SH-SY5Y (cell line): Measurements from ENCODE around the gene MGAT4C.

Experiments used
- GATA2 ChIP-seq: IDR thresholded peaks from 2 replicates; pipeline ENCODE4 v1.6.1; 2011; ENCODE audit warnings: mild to moderate bottlenecking, low read depth, low read length
- GATA3 ChIP-seq: IDR thresholded peaks from 2 replicates; pipeline ENCODE4 v1.6.1; 2011; ENCODE audit warnings: low read depth, mild to moderate bottlenecking, low read length, moderate library complexity

Gene MGAT4C

GRCh38 chr12:86256163-86256562 lies at the start of gene MGAT4C:
Gene MGAT4C, minus strand, starts transcription at chr12:86256391.
- TF ChIP-seq GATA3 (no peak), GATA2 (no peak)

- TF ChIP-seq GATA2 (no peak), GATA3 (no peak)
These were observed 37.6 kb upstream of the MGAT4C start for GRCh38 chr12:86293682-86294240.

DNA sequence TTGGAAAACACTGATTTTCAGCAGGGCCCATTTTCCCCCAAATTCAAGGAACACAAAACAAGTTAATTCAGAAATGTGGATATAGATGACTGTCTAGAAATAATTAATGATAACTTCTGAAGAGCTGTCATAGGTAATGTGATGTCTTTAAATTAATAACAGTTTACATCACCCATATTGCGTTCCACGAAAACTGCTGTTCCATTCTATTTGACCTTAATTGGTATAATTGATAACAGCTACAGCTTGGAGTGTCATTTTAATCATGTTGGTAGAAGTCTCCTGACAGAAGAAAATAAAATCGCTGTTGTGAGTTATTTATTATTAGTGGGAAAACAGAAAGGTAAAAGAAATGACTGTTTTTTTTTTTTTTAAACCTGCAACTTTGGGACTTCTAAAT lies 36.3 kb upstream of the MGAT4C start:
- no peak for TF ChIP-seq GATA3
- TF ChIP-seq GATA2: no peak

- TF ChIP-seq GATA3 (no peak), GATA2 (no peak)
These were observed 34.4 kb upstream of the MGAT4C start for GRCh38 chr12:86290615-86291014.

DNA sequence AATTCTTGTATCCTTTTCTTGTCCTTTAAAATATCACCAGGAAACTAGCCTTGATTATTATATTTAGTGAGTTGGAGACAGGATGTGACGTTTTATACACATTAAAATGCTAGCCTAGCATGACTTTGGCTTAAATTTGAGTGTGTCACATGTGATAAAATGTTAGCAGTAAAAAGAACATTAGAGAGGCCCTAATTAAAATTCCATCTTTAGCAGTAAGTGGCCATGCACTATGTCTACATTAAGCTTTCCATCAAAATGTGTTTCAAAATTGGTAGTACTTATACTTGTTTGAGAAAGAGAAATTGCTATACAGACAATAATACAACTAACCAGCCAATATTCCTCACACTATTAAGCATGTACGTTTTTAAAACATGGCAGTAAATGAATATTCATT lies 29.9 kb upstream of the MGAT4C start:
- no peak for TF ChIP-seq GATA3
- no peak for TF ChIP-seq GATA2

GRCh38 chr12:86283620-86284019 lies 27.4 kb upstream of the MGAT4C start:
- TF ChIP-seq GATA2 (no peak), GATA3 (no peak)

DNA sequence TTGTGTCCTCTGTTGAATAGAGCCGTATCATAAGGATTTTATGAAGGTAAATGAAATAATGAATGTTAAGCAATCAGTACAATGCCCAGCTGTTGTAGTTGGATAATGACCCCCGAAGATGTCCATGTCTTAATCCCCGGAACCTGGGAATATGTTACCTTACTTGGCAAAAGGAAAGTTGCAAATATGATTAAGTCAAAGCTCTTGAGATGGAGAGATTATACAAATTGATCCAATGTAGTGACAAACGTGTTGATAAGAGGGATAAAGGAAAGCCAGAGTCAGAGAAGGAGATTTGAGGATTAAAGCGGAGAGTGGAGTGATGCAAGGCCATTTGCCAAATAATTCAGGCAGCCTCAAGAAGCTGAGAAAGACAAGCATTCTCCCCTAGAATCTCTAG lies 19.2 kb upstream of the MGAT4C start:
- TF ChIP-seq GATA2 (no peak), GATA3 (no peak)

DNA sequence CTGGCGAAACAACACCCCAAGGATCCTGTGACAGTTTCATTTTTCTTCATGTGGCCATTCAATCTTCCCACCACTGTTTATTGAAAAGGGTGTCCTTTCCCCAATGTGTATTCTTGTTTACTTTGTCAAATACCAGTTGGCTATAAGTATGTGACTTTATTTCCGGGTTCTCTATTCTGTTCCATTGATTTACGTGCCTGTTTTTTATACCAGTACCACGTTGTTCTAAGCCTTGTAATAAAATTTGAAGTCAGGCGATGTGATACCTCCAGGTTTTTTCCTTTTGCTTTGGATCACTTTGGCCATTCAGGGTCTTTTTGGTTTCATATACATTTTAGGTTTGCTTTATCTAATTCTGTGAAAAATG lies 9.1 kb upstream of the MGAT4C start:
- no peak for TF ChIP-seq GATA3
- no peak for TF ChIP-seq GATA2

DNA sequence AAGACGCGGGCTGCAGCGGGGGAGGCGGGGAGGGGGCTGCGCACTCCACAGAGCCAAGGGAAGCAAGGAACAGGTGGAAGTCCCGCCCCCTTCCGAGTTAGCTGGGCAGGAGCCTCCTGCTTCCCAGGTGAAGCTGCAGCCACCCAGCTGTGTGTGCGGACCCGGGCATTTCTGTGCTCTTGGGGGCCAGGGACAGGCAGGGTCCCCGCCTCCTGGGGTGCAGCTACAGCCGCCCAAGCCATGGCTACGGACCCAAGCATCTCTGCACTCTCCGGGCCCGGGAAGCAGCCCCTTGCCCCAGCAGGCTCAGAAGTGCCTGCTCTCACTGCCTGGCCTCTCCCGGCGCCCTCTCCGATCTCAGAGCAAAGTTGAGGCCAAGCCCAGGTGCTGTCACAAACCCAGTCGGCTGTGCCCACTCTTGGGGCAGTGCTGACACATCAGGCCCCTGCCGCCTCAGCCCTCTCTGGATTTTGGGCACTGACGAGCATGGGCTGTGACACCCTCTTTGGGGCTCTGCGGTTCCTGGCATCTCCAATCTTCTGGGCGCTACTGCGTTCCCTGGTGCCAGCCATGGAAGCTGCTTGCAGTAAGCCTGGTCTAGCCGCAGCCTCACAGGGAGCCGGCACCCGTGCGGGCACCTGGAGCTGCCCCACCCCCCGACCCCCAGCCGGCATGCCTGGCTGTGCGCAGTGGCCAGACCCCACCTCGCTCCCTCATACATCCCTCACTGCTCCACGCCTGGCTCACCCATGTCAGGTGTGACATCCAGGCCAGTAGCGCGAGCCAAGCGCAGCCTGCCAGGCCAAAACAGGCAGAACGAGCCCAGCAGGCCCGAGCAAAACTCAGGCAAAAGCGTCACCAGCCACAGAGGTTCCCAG lies 8.5 kb upstream of the MGAT4C start:
- TF ChIP-seq GATA2 (no peak), GATA3 (no peak)

DNA sequence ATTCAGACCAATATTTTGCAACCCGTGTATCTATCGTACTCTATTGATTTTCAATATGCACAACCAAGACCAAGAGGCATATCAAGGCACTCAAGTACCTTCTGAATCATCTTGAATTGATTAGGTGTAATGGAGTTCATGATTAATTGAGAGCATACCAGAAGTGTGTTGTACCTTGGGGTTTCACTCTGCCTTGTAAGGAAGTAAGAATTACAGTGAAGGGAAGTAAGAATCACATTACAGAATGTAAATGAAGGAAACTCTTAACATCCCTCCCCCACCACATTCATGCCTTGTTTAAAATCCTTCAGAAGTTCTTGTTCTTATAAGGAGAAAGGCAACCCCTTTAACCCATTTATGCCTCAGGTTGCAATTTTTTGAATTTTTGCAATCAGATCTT lies 5.4 kb upstream of the MGAT4C start:
- no peak for TF ChIP-seq GATA2

DNA sequence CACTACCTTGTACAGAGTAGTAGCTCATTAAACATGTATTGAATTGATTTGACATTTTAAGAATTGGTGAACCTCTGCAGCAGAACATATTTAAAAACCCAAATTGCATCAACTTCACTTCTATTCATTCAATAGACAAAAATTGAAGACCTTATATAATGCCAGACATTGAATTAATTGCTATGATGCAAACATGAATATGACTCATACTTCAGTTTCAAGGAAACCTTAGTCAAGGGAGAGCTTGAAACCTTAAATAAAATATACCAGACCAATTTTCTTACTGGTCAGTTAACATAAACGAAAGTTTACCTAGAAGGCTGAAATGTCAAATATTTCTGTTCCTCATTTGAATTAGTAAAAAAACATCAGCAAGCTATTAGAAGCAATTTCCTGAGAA lies 5.0 kb upstream of the MGAT4C start:
- TF ChIP-seq GATA3 (no peak), GATA2 (no peak)

DNA sequence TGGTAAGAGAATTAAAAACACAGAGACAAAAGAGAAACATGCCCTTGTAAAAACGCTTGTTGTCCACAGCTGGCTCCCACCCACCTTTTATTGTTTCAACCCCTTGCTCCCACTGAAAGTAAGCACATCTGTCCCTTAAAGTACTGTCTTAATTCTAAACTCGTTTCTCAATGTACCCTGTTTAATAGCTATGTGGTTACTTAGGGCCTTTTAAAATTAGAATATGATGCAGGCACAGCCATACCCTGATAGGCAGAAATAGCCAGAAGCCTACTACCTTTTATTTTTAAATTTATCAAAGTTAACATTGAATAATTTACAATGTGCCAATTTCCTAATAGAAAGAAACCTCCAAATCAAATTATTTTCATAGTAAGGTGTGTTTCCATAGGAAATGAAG lies 4.0 kb upstream of the MGAT4C start:
- TF ChIP-seq GATA2 (no peak), GATA3 (no peak)

GRCh38 chr12:86257134-86257533 lies 943 bp upstream of the MGAT4C start:
- no peak for TF ChIP-seq GATA2
- TF ChIP-seq GATA3: no peak

- TF ChIP-seq GATA2 (no peak), GATA3 (no peak)
These were observed 1.6 kb downstream of the MGAT4C start for GRCh38 chr12:86254399-86255107.

DNA sequence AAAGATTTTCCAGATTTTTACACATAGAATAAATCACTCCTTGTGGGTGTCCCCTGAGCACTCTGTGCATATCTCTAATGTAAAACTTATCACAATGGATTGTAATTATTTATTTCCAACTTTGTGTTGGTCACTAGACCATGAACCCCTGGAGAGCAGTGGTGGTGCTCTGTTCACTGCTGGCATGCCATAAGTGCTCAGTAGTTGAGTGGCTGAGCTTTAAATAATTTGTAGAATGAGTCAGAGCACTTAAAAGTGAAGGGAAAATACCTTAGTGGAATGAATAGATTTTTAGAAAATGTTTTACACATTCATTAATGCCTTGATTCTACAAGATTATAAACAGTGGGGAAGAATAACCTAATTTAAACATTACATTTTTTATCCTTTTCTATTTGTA lies 6.3 kb downstream of the MGAT4C start:
- TF ChIP-seq GATA2: no peak
- TF ChIP-seq GATA3: no peak
